ENCODE data around the gene FGB.

The FGB gene

GRCh38 chr4:154578919-154579318 is 16.1 kb downstream of the FGB start:
- no peak overlapping the region for H3K4me3 ChIP-seq (ENCODE audit: low read length)
- DNase-seq (ENCODE audit: low read depth) = peak; percentile 43
- no peak for TF ChIP-seq CTCF (IDR thresholded peaks at IDR 0.05; ENCODE audit: insufficient read depth, low read depth, low read length, missing control alignments)

- no peak for DNase-seq (ENCODE audit: low read depth)
- TF ChIP-seq CTCF (IDR thresholded peaks at IDR 0.05; ENCODE audit: insufficient read depth, low read depth, low read length, missing control alignments) = no peak
- H3K4me3 ChIP-seq (ENCODE audit: low read length) = no peak overlapping the region
These were observed 17.1 kb downstream of the FGB start for GRCh38 chr4:154579927-154580326.

GRCh38 chr4:154582723-154583122 is 19.9 kb downstream of the FGB start:
- no peak for TF ChIP-seq CTCF (IDR thresholded peaks at IDR 0.05; ENCODE audit: insufficient read depth, low read depth, low read length, missing control alignments)
- DNase-seq (ENCODE audit: low read depth) = no peak
- no peak overlapping the region for H3K4me3 ChIP-seq (ENCODE audit: low read length)

GRCh38 chr4:154583230-154583629 is 20.4 kb downstream of the FGB start:
- no peak for DNase-seq (ENCODE audit: low read depth)
- no peak overlapping the region for H3K4me3 ChIP-seq (ENCODE audit: low read length)
- no peak for TF ChIP-seq CTCF (IDR thresholded peaks at IDR 0.05; ENCODE audit: insufficient read depth, low read depth, low read length, missing control alignments)

GRCh38 chr4:154583677-154584076 is 20.9 kb downstream of the FGB start:
- no peak for DNase-seq (ENCODE audit: low read depth)
- TF ChIP-seq CTCF (IDR thresholded peaks at IDR 0.05; ENCODE audit: insufficient read depth, low read depth, low read length, missing control alignments) = no peak
- H3K4me3 ChIP-seq (ENCODE audit: low read length) = no peak overlapping the region

- no peak overlapping the region for H3K4me3 ChIP-seq (ENCODE audit: low read length)
- DNase-seq (ENCODE audit: low read depth) = no peak
- TF ChIP-seq CTCF (IDR thresholded peaks at IDR 0.05; ENCODE audit: insufficient read depth, low read depth, low read length, missing control alignments) = no peak
These were observed 21.4 kb downstream of the FGB start for GRCh38 chr4:154584259-154584658.

GRCh38 chr4:154585369-154586018 is 22.7 kb downstream of the FGB start:
- no peak for TF ChIP-seq CTCF (IDR thresholded peaks at IDR 0.05; ENCODE audit: insufficient read depth, low read depth, low read length, missing control alignments)
- no peak overlapping the region for H3K4me3 ChIP-seq (ENCODE audit: low read length)
- no peak for DNase-seq (ENCODE audit: low read depth)

Data from epithelial cell of esophagus (primary cell).